ENCODE data around the gene NPHP4. TPM values are rescaled to one million over a fixed set of nuclear protein-coding genes. Genes with fewer than 3 reads are reported as not detected.

NPHP4 gene
- total RNA-seq, 1 experiment from 2014 or later = 20.0 TPM

DNA sequence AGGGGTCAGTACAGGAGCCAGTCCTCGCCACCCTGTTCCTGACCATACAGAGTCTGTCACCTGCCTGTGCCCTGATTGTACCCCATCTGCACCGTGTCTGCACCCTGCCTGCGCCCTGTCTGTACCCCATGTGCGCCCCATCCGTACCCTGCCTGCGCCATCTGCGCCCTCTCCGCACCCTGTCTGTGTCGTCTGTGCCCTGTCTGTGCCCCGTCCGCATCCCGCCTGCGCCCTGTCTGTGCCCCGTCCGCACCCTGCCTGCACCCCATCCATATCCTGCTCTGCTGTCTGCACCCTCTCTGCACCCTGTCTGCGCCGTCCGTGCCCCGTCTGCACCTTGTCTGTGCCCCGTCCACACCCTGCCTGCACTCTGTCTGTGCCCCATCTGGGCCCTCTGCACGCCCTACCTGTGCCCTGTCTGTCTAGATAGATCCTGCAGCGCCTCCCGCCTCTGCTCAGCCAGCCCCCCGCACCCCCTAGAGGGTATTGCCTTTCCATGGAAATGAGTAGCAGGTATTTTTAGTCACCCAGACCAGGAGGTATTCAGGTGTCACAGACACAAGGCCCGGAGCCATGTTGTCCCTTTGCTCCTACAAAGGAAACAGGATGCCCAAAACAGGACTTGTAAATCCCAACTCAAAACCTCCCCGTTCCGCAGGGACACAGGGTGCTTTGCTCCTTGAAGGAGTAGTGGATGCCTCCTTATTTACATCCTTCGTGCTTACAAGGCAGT, 7.7 kb upstream of the NPHP4 start:
- ChIA-PET CTCF (no interaction called here), RAD21 (ENCODE audit: low non-redundant PET in 1 of 2, low total read pairs in 2 of 2, uncharacterized antibody in 2 of 2, unreplicated experiment in 2 of 2) (no interaction called here), POLR2A (no interaction called here)
- no peaks in the 10 kb centered on the region for H3K27me3 ChIP-seq (ENCODE audit: insufficient read depth, low read length)
- H3K27ac ChIP-seq (ENCODE audit: low read depth, low read length) = no peak overlapping the region
- intact Hi-C loops (cut with micrococcal nuclease) = no loop called here
- ATAC-seq (no peak), DNase-seq (ENCODE audit: low read depth, low spot score) (no peak)
- no TSS peak for BruUV-seq (replicated peaks)
- no peaks in the 10 kb centered on the region for H3K36me3 ChIP-seq (ENCODE audit: control insufficient read depth in 1 of 2, insufficient read depth in 2 of 2, low read length in 2 of 2)
- H4K20me1 ChIP-seq (ENCODE audit: insufficient read depth) = no peaks in the 10 kb centered on the region
- no peak overlapping the region for H2AFZ ChIP-seq (ENCODE audit: low read depth, low read length, poor library complexity, severe bottlenecking)
- no peak overlapping the region for H3K4me3 ChIP-seq (replicated peaks in 1 of 2; ENCODE audit: low read depth in 1 of 2, low read length in 2 of 2)
- H3K9me2 ChIP-seq (ENCODE audit: insufficient read depth) = no peaks in the 10 kb centered on the region
- TF ChIP-seq SRF (IDR thresholded peaks at IDR 0.05; ENCODE audit: low read depth) (no peak), POLR2A (IDR thresholded peaks at IDR 0.05; ENCODE audit: borderline replicate concordance, extremely low read depth, insufficient read depth, insufficient read length) (no peak), SIN3A (IDR thresholded peaks at IDR 0.05; ENCODE audit: low read depth) (no peak), CBX3 (IDR thresholded peaks at IDR 0.05; ENCODE audit: low read depth) (no peak), ELF1 (IDR thresholded peaks at IDR 0.05; ENCODE audit: borderline replicate concordance, low read depth) (no peak), EGR1 (IDR thresholded peaks at IDR 0.05; ENCODE audit: low read depth) (no peak), ZFX (IDR thresholded peaks at IDR 0.05) (no peak), EZH2phosphoT487 (IDR thresholded peaks at IDR 0.05; ENCODE audit: borderline replicate concordance) (no peak), EZH2 (IDR thresholded peaks at IDR 0.05) (no peak), SP1 (IDR thresholded peaks at IDR 0.05; ENCODE audit: low read depth) (no peak), CEBPB (IDR thresholded peaks at IDR 0.05; ENCODE audit: low read depth) (no peak), TCF7L2 (IDR thresholded peaks at IDR 0.05; ENCODE audit: borderline replicate concordance, extremely low read depth, insufficient read depth, insufficient read length) (no peak), ZNF274 (IDR thresholded peaks at IDR 0.05; ENCODE audit: low read depth, low read length) (no peak), POLR2AphosphoS5 (IDR thresholded peaks at IDR 0.05; ENCODE audit: low read depth, low read length) (no peak)
- TF ChIP-seq, protein P1, sequence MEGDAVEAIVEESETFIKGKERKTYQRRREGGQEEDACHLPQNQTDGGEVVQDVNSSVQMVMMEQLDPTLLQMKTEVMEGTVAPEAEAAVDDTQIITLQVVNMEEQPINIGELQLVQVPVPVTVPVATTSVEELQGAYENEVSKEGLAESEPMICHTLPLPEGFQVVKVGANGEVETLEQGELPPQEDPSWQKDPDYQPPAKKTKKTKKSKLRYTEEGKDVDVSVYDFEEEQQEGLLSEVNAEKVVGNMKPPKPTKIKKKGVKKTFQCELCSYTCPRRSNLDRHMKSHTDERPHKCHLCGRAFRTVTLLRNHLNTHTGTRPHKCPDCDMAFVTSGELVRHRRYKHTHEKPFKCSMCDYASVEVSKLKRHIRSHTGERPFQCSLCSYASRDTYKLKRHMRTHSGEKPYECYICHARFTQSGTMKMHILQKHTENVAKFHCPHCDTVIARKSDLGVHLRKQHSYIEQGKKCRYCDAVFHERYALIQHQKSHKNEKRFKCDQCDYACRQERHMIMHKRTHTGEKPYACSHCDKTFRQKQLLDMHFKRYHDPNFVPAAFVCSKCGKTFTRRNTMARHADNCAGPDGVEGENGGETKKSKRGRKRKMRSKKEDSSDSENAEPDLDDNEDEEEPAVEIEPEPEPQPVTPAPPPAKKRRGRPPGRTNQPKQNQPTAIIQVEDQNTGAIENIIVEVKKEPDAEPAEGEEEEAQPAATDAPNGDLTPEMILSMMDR (IDR thresholded peaks at IDR 0.05 in 2 of 3, conservative IDR thresholded peaks at IDR 0.05 in 1 of 3; ENCODE audit: borderline replicate concordance in 1 of 3, insufficient read depth in 1 of 3, low read depth in 2 of 3, low read length in 2 of 3) = no peak
- TF ChIP-seq, protein P2, sequence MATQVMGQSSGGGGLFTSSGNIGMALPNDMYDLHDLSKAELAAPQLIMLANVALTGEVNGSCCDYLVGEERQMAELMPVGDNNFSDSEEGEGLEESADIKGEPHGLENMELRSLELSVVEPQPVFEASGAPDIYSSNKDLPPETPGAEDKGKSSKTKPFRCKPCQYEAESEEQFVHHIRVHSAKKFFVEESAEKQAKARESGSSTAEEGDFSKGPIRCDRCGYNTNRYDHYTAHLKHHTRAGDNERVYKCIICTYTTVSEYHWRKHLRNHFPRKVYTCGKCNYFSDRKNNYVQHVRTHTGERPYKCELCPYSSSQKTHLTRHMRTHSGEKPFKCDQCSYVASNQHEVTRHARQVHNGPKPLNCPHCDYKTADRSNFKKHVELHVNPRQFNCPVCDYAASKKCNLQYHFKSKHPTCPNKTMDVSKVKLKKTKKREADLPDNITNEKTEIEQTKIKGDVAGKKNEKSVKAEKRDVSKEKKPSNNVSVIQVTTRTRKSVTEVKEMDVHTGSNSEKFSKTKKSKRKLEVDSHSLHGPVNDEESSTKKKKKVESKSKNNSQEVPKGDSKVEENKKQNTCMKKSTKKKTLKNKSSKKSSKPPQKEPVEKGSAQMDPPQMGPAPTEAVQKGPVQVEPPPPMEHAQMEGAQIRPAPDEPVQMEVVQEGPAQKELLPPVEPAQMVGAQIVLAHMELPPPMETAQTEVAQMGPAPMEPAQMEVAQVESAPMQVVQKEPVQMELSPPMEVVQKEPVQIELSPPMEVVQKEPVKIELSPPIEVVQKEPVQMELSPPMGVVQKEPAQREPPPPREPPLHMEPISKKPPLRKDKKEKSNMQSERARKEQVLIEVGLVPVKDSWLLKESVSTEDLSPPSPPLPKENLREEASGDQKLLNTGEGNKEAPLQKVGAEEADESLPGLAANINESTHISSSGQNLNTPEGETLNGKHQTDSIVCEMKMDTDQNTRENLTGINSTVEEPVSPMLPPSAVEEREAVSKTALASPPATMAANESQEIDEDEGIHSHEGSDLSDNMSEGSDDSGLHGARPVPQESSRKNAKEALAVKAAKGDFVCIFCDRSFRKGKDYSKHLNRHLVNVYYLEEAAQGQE (IDR thresholded peaks at IDR 0.05; ENCODE audit: low read depth) = no peak
- TF ChIP-seq, protein P3, sequence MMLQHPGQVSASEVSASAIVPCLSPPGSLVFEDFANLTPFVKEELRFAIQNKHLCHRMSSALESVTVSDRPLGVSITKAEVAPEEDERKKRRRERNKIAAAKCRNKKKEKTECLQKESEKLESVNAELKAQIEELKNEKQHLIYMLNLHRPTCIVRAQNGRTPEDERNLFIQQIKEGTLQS (IDR thresholded peaks at IDR 0.05) = no peak
- TF ChIP-seq, protein P4, sequence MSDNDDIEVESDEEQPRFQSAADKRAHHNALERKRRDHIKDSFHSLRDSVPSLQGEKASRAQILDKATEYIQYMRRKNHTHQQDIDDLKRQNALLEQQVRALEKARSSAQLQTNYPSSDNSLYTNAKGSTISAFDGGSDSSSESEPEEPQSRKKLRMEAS (IDR thresholded peaks at IDR 0.05) = no peak
- H3K4me2 ChIP-seq (ENCODE audit: low read length) = no peak overlapping the region
- H3K9ac ChIP-seq (ENCODE audit: low read length) = no peak overlapping the region
- peaks cover 7 to 9% of the 10 kb centered on the region in 2 experiments for H3K4me1 ChIP-seq (ENCODE audit: control insufficient read depth in 1 of 2, insufficient read depth in 2 of 2, low read length in 2 of 2)
- H3K9me3 ChIP-seq (ENCODE audit: control insufficient read depth in 1 of 2, insufficient read depth in 1 of 2, low read depth in 1 of 2, low read length in 2 of 2) = no peaks in the 10 kb centered on the region
- H3K79me2 ChIP-seq (ENCODE audit: insufficient read depth, low read length) = no peaks in the 10 kb centered on the region
